Hypothalamus (tissue), 51 donors: ENCODE measurements around the gene MRPL36.

Experiments used
- DNase-seq, 51 donors: peaks; one replicate each; lab custom pipeline; 2025; lab: John Stamatoyannopoulos, UW

MRPL36 gene

DNA sequence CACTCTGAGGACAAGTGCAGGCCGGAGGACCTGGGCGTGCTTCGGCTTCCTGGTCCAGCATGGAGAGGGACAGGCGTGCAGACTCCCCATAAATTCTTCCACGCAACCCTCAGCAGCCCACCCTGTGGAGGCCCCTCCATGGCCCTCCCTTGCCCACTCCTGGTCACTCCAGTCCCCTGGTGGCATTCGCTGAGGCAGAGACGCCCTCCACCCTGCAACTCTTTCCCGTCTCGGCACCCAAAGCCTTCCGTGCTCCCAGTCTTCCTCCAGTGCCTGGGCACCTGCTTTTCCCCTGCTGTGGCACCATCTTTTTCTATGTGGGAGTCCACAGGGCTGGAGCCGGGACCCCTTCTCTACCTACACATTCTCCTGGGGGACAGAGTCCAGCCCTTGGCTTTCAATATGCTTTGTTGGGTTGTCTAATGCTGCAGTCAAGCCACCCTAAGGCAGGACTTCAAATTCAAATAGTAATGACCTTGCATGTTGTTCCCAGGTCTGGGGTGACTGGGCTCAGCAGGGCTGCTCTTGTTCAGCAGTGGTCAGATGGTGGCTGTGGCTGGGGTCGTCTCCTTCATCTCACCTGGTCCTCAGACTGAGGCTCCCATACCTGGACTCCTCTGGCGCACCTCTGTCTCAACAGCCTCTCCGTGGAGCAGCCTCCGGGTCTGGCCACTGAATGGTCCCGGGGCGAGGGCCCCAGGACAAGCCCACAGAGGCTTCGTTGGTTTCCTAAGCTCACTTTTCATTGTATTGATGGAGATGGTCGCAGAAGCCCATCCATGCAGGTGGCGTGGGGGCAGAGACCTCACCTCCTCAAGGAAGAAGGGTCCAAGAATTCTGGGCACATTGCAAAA is 15.2 kb downstream of the MRPL36 start:
- no peak for DNase-seq

DNA sequence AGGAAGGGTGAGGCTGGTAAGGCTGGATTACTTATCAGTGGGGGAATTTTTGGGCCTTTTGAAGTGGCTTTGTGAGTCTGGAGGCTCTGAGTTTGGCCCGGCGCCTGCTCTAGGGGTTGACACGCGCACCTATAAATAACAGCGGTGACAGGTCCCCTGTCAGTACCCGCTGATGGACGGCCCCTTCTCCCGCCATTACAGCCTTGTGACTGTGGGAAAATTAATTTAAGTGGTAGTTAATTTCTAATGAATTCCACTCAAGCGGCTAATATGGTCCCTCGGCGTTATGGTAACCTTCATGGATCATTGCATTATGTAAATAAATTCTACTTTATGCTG is 16.5 kb downstream of the MRPL36 start:
- DNase-seq: no peak

DNA sequence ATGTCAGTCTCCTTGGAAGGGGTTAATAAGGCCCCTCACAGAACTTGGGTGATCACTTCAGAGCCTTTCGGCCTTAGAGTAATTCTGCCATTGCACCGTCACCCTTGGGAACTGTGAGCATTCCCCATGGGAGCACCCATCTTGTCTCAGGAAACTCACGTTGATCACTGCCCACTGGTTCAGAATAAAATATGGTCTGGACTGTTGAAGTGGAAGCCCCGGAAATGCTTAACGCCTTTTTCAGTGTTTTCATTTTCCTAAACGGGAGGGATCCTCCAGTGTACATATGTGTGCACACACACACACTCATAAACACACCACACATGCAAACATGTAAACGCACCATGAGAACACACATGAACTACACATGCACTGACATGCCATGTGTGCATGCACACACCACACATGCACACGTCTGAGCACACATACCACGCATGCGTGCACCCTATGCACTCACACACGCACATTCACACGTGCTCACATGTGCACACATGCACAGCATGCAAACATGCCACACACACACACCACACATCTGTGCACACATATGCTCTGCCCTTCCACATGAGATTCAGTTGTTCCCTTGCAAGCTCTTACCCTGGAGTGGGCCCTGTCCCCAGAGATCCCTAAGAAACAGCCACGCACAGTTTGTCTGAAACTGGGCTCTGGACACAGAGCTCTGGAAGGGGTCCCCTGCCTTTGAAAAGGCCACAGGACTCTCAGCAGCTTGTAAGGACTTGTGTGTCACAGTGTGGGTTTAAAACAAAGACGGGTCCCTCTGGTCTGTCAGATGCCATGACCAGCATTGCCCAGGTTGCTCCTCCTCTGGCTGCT is 17.0 kb downstream of the MRPL36 start:
- DNase-seq: no peak

DNA sequence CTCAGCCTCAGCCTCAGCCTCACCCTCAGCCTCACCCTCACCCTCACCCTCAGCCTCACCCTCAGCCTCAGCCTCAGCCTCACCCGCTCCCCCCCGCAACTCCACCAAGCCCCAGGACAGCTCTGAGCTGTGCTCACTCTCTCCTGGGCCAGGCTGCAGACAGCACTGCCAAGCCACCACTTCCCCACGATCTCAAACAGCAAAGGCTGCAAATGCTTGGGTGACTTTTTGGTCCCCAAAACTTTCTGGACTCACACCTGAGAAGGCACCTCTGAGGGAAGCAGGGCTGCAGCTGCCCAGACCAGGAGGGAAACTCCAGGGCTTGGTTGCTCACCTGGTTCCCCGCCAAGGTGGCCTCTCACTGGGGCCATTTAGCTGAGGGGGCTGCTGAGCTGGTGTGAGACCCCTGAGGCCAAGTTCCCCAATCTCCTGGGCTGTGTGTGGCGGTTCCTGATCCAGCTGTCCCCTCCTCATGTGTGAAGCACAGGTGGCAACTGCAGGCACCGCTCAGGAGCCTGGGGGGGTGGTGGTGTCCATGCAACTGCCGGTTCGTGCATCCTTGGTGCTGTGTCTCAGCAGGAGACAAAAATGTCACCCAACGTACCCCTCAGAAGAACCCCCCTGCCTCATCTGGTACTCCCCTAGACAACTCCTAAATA is 17.8 kb downstream of the MRPL36 start:
- no peak for DNase-seq

DNA sequence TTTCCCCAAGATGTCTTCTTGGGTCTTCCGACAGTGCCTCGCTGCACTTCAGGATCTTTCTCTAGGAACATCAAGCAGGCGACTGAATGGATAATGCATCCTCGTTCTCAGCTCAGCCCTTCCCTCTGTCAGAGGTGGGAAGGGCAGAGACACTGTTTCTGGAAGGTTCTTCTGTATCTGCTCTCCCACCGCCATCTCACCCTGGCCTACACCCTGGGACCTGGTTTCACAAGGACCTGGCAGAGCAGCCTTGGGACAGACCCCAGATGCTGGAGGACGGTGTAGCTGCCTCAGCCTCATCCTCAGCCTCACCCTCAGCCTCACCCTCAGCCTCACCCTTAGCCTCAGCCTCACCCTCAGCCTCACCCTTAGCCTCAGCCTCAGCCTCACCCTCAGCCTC is 18.5 kb downstream of the MRPL36 start:
- no peak for DNase-seq

DNA sequence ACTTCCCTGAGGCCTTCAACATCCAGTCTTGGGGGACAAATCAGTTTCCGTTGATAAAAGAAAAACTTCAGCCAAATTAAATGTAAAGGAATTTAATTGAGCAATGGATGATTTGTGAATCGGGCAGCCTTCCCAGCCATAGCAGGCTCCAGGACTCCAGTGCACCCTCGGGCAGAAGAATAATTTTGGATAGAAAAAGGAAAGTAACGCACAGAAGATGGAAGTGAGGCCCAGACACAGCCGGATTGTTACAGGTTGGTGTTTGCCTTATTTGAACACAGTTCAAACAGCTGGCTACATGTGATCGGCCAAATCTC is 19.1 kb downstream of the MRPL36 start:
- no peak for DNase-seq

DNA sequence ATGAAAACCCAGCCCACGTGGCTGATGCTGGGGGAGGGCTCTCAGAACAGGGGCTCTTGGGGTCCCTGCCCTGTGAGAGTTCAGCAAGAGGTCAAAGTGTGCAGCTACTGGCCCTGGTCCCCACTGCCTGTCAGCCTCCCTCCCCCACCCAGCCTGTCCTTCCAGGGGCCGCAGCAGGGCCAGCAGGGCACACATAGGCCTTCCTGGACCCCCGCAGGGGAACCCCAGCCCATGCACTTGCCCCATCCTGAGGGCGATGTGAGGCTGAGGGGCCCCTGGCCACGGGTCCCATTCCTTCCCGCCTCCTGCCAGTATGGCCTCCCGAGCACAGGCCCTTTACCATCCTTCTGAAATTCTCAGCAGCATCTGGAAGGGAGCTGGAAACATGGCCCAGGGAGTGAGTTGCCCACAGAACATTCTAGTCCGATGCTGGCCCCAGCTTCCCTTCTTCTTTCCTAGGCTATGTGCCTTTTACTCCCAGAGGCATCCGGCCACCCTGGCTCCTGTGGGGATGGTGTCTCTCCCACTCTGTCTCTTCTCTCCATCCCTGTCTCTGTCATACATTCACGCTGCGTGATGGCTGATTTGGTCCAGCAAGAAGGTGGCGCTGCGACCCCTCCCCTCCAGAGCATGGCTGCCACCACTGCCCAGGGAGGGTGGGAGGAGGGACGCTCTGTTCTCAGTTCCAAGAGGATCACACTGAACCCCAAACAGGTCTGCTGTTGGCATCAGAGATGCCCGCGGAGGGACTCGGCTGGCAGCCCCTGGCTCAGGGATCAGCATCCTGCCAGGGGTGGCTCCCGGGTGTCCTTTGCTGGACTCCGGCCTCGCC is 19.6 kb downstream of the MRPL36 start:
- DNase-seq: no peak

DNA sequence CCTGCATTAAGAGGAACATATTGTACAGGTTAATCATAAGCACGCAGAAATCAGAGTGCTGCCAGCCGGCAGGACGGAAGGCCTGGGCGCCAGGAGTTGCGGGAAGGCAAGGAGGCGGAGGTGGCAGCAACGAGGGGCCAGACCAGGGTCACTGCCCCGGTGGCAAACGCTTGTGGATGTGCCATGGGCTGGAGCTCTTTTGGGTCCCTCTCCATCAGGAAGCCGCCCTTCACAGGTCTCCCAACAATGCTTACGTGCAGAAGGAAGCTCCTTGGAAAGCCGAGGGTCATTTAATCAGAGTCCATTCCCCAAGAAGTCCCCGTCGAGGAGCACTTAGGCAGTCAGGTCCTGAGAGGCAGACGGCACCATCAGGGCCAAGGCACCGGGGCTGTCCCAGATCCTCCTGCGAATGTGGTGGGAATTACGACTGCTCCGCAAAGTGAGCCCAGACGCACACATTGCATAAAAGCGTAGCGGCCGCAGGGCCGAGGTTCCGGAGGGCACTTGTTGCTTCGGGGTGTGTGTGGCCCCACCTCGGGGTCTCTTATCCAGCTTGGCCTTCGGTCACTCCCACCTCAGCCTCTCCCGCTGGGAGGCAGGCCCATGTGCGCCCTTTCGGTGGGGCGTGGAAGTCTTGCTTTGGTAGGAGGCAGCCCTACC is 20.5 kb downstream of the MRPL36 start:
- no peak for DNase-seq

DNA sequence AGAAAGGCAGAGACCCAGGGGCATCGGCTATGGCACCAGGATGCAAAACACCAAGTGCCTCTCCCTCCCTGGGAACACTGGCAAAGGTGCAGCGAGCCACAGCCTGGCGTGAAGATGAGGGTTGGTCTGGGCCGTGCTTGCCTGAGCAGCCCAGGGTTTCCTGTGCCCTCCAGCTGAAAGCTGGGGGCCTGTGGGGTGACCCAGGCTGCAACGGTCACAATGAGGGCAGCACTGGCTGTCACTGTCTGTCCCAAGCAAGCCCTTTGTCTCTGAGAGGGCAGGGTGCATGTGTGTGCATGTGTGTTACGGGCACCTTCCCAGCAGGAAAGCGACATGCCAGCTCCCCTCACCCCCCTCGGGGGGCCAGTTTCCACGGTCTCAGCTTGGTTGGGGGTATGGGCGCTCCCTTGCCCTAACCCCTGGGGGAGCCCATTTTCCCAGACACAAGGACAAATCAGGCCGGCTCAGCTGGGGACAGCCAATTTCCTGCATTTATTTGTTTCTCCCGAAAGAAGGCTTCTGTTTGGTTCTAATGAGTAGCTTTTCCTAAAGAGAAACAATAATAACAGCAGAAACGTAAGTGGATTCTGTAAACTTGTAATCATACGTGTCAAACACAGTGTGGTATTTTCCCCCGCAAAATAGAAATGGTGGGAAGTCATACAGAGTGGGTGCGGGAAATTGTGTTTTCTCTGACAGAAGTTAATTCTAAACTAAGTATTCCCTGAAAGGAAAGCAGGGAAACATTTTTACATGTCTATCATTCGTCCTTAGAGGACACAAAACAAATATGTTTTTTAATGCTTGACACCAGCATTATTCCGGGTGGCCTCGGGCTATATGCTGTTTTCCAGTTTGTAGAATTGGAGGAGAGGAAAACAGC is 21.3 kb downstream of the MRPL36 start:
- DNase-seq: no peak

DNA sequence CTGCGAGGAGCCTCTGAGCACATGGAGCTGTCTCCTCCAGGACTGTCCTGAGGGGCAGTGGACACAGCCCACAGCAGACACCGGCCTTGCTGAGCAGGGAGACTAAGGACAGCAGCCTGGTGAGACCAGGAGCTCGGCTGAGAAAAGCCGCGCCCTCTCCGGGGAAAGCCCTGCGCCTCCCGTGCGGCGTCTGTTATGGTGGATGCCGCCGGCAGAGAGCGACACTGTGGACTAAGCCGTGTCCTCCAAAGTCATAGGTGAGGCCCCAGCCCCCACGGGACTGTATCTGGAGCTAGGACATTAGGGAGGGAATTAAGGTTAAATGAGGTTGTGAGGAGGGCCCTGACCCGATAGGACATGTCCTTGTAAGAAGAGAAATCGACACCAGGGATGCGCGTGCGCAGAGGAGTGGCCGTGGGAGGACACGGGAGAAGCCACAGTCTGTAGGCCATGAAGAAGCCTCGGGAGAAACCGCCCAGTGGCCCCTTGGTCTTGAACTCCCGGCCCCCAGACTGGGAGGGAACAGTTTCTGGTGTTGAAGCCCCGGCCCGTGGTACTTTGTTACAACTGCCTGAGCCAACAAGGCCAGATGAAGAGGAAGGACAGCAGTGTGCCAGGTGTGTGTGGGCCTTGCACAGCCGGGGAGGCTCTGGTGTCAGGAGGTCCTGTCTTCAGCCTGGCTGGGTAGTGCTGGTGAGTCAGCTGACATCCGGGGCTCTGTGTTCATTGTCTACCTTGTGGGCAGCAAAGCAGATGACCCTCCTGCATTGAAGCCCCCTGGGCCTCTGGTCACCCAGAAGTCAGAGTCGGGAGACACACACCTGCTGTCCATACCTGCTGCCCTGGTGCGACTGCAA is 22.1 kb downstream of the MRPL36 start:
- DNase-seq: no peak

DNA sequence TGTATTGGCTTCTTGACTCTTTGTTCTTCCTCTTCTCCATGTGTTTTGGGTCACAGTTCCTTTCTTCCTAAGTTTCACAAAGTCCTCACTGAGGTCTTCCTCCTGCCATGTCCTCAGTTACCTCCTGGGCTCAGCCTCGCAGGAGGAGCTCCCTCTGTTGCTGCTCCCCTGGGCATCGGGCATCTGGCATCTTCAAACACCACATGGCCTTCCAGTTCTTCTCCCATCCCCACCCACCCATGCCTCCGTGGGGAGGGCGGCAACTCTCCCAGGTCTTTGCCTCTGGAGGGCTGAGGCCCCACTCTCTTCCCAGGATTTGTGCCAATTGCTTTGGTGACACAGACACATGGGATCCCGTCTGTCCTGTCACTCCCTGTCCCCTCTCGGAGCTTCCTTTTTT is 22.8 kb downstream of the MRPL36 start:
- no peak for DNase-seq

DNA sequence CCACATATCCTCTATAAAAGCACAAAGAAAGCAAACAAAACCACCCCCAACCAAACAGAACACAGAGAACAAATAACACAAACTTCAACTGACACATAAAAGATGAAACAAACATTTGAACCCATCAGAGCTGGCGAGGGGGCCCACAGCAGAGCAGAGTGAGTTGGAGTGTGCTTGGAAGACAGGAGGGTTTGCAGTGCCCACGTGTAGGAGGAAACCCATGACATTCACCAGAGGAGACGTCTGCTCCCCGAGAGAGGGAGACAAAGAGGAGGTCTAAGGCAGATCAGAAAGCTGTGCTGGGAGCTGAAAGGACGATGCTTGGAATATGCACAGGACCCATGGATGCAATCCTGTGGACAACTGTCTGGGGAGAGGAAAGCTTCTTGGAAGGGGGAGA is 27.0 kb downstream of the MRPL36 start:
- no peak for DNase-seq

DNA sequence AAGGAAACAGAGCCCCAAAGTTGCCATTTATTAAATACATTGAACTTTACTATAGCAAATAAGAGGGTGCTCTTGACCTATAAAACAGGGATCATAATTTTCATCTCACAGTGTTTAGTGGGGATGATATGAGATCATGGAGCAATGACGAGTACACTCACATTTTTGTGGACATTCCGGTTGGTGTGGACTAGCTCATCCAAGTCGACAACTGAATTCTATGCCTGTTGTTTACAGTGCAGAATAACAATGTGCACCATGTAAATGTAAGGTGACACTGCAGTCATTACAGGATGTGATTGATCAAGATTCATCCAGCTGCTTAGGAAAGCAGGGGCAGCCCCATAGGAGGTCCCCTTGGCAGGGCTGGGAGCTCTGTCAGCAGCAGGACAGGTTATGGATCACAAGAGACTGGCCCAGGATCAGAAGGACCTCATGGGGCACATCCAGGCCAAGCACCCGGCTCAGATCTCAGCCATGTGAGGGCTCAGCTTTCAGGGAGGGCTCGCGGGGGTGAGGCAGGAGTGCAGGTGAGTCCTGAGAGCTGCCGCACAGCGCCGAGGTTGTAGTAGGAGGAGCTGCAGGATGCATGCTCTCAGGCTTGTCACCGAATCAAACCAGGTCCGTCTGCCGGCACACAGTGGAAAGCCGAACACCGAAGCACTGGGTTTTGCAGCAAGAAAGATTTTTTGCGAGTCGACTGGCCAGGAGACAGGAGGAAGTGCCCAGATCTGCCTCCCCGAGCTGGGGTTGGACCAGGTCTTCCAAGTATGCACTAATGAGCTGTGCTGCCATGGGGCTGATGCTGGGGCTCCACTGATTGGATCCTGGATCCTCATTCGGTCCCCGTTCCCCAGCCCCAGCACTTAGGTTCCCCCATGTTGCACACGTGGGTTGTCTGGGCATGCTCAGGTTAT is 28.2 kb downstream of the MRPL36 start:
- DNase-seq: no peak

DNA sequence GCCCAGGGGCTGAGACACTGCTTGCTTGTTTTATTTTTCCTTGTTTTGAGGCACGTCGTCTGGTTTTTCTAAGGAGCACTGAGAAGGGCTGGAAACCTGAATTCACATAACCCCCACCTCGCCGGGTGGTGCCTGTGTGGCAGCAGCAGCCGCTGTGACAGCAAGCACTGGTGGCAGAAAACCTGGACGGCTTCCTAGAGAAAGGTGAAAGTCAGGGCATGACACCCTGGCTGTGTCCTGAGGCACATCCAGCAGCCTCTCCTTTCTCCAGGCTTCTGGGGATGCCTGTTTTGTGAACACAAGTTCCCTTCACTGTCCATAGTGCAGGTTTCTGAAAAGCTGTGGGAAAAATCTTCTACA is 29.2 kb downstream of the MRPL36 start:
- no peak for DNase-seq

DNA sequence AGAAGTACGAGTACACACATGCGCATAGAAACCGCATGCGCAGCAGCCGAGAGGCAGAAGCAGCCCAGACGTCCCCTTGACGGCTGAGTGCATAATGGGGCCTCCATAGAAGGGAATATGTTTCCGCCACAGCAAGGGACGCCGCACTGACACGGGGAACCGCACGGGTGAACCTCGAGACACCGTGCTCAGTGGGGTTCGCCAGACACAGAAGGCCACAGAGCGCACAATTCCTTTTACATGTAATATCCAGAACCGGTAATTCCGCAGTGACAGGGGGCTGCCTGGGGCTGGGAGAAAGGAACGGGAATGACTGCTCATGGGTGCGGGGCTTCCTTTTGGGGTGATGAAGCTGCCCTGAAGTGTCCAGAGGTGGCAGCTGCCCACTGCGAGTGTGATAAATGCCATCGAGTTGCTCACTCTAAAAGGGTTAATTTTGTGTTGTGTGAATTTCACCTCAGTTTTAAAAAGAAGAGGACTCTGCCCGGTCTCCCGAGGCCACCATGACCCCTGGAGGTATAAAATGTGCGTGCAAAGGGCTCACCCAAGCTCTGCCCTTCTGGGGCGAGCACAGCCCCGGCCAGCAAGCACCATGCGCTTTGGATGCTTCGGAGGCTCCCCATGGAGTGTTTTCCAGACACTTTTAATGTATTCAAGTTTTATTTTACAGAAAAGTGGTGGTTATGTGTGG is 29.7 kb downstream of the MRPL36 start:
- DNase-seq: no peak

DNA sequence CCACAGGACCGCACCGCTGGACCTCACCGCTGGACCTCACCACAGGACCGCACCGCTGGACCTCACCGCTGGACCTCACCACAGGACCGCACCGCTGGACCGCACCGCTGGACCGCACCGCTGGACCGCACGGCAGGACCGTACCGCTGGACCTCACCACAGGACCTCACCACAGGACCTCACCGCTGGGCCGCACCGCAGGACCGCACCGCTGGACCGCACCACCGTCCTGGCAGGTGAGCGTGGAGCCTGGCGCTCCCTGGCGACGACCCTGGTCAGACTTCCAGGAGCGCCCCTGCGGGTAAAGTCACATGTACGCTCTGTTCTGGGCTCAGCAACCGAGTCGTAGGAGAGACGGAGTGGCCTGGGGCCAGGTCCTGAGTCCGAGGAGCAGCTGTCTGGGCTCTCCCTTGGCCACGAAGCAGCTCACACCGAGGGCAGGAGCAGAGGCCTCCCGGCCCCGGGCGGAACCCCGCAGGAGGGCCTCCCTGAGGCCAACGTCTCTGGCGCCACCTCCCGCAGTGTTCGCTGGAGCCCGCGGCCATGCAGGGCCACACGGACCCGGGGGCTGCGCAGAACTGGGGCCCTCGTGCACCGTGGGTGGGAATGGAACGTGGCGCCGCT is 30.5 kb downstream of the MRPL36 start:
- no peak for DNase-seq
